Neural cell (in vitro differentiated cells): Measurements from ENCODE around the gene ARHGEF1. TPM values are rescaled to one million over a fixed set of nuclear protein-coding genes. Genes with fewer than 3 reads are reported as not detected.

Experiments
- H2AFZ ChIP-seq: fragments of 200-600, 300-800 bp; sonication (generic), shearing (Covaris generic); 2 replicates; pipeline ENCODE4 v1.6.0; 2014; ENCODE audit warnings: low read depth, mild to moderate bottlenecking, antibody characterized with exemption, low read length, moderate library complexity
- H3F3A ChIP-seq: fragments of 200-600 bp; shearing (Covaris generic); 2 replicates; pipeline ENCODE4 v1.6.1; 2016; ENCODE audit warnings: mild to moderate bottlenecking, moderate library complexity, mixed read lengths, antibody characterized with exemption, low read length; ENCODE audit not compliant: insufficient read depth, poor library complexity, severe bottlenecking
- H3K27ac ChIP-seq: fragments of 200-600, 300-800 bp; sonication (generic), shearing (Covaris generic); 2 replicates; pipeline ENCODE4 v1.5.1; 2014; ENCODE audit warnings: mild to moderate bottlenecking, low read length, moderate library complexity
- H3K27me3 ChIP-seq: fragments of 300-800, 200-600 bp; sonication (generic), shearing (Covaris generic); 2 replicates; pipeline ENCODE4 v1.6.0; 2014; ENCODE audit warnings: mild to moderate bottlenecking, low read depth, low read length, moderate library complexity; ENCODE audit not compliant: insufficient read depth
- H3K36me3 ChIP-seq: fragments of 300-800, 200-600 bp; sonication (generic), shearing (Covaris generic); 2 replicates; pipeline ENCODE4 v1.5.1; 2014; ENCODE audit warnings: mild to moderate bottlenecking, antibody characterized with exemption, low read length, moderate library complexity; ENCODE audit not compliant: insufficient read depth
- H3K4me2 ChIP-seq: fragments of 300-800, 200-600 bp; sonication (generic), shearing (Covaris generic); 2 replicates; pipeline ENCODE4 v1.6.0; 2014; ENCODE audit warnings: mild to moderate bottlenecking, low read length
- H3K4me3 ChIP-seq: fragments of 300-800, 200-600 bp; sonication (generic), shearing (Covaris generic); 2 replicates; pipeline ENCODE4 v1.5.1; 2014; ENCODE audit warnings: mild to moderate bottlenecking, low read length, moderate library complexity
- H3K79me2 ChIP-seq: fragments of 200-600 bp; shearing (Covaris generic); replicated peaks from 2 replicates; pipeline ENCODE4 v1.6.0; 2014; ENCODE audit warnings: mild to moderate bottlenecking, low read length, moderate library complexity; ENCODE audit not compliant: insufficient read depth
- H3K9ac ChIP-seq: fragments of 300-800, 200-600 bp; sonication (generic), shearing (Covaris generic); 2 replicates; pipeline ENCODE4 v1.6.1; 2016; ENCODE audit warnings: mild to moderate bottlenecking, low read length, mixed read lengths
- H3K9me2 ChIP-seq: fragments of 200-600 bp; shearing (Covaris generic); 2 replicates; pipeline ENCODE4 v1.6.1; 2016; ENCODE audit warnings: mild to moderate bottlenecking, low read length, mixed read lengths; ENCODE audit not compliant: insufficient read depth
- H3K9me3 ChIP-seq: fragments of 200-600, 300-800 bp; sonication (generic), shearing (Covaris generic); 2 replicates; pipeline ENCODE4 v1.6.1; 2016; ENCODE audit warnings: mild to moderate bottlenecking, mixed run types, low read length, moderate library complexity, mixed read lengths
- H4K20me1 ChIP-seq: fragments of 200-600 bp; shearing (Covaris generic); 2 replicates; pipeline ENCODE4 v1.6.1; 2016; ENCODE audit warnings: mild to moderate bottlenecking, mixed run types; ENCODE audit not compliant: insufficient read depth
- EP300 ChIP-seq: fragments of 450-650 bp; conservative IDR thresholded peaks from 2 replicates; pipeline ENCODE4 v1.6.1; 2014; ENCODE audit warnings: antibody characterized with exemption, mild to moderate bottlenecking, moderate library complexity; ENCODE audit not compliant: poor library complexity, severe bottlenecking
- EZH2 ChIP-seq: fragments of 200-600, 300-800 bp; shearing (Covaris generic), sonication (generic); IDR thresholded peaks from 2 replicates; pipeline ENCODE4 v1.6.1; 2014; ENCODE audit warnings: antibody characterized with exemption, low read length, borderline replicate concordance, mild to moderate bottlenecking; ENCODE audit not compliant: insufficient read depth, poor library complexity, severe bottlenecking
- MXI1 ChIP-seq: fragments of 450-650 bp; conservative IDR thresholded peaks from 2 replicates; pipeline ENCODE4 v1.6.1; 2014; ENCODE audit warnings: antibody characterized with exemption, mild to moderate bottlenecking; ENCODE audit not compliant: poor library complexity, severe bottlenecking
- POLR2AphosphoS5 ChIP-seq: IDR thresholded peaks from 2 replicates; pipeline ENCODE4 v1.6.1; 2012
- RAD21 ChIP-seq: fragments of 450-650 bp; conservative IDR thresholded peaks from 2 replicates; pipeline ENCODE4 v1.6.1; 2014; ENCODE audit warnings: antibody characterized with exemption, mild to moderate bottlenecking, moderate library complexity
- SMC3 ChIP-seq: fragments of 450-650 bp; conservative IDR thresholded peaks from 2 replicates; pipeline ENCODE4 v1.6.1; 2014; ENCODE audit warnings: antibody characterized with exemption, mild to moderate bottlenecking, moderate library complexity; ENCODE audit not compliant: poor library complexity
- TAF1 ChIP-seq: IDR thresholded peaks from 2 replicates; pipeline ENCODE4 v1.6.1; 2012; ENCODE audit warnings: low read depth
- polyA plus RNA-seq: library from polyadenylated mRNA; depleted of rRNA; stranded (reverse); fragments of >200 nt; gene quantifications from 2 replicates; pipeline ENCODE4 v1.2.3, GENCODE V29; 2014
- TF ChIP-seq, protein P1 (sequence below): IDR thresholded peaks from 2 replicates; pipeline ENCODE4 v1.6.1; 2012; ENCODE audit warnings: borderline replicate concordance
- TF ChIP-seq, protein P2 (sequence below): fragments of 450-650 bp; IDR thresholded peaks from 2 replicates; pipeline ENCODE4 v1.5.1; 2014; ENCODE audit warnings: antibody characterized with exemption, mild to moderate bottlenecking, moderate library complexity; ENCODE audit not compliant: poor library complexity, severe bottlenecking

ARHGEF1 gene
- polyA plus RNA-seq, 1 donor from 2014 or later = 12.0 TPM

DNA sequence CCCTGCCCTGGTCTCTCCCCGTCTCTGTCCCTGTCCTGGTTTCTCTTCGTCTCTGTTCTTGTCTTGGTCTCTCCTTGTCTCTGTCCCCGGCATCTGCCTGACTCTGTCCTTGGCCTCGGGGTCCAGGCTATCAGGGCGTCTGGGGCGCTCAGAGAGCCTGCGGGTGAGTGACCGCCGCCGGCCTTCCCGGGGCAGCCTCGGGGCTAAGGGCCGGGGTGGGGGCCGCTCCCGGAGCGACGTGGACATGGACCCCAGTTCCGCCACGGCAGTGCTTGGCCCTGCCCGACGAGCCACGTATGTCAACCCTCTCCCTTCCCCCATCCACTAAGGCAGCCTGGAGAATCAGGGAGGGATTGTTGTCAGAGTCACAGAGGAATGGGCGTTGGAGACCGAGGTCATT is 14.8 kb downstream of the ARHGEF1 start:
- Histone ChIP-seq H3K9ac (no peak overlapping the region), H3K9me2 (no peaks in the 10 kb centered on the region), H3K9me3 (no peaks in the 10 kb centered on the region), H3K27ac (no peak overlapping the region), H3K4me3 (no peak overlapping the region), H3K79me2 (no peaks in the 10 kb centered on the region), H4K20me1 (no peaks in the 10 kb centered on the region), H3K4me2 (no peak overlapping the region), H2AFZ (no peak overlapping the region), H3K27me3 (no peaks in the 10 kb centered on the region), H3K36me3 (no peaks in the 10 kb centered on the region), H3F3A (no peaks in the 10 kb centered on the region)
- no peak for TF ChIP-seq TAF1
- no peak for TF ChIP-seq RAD21
- TF ChIP-seq, protein P1, sequence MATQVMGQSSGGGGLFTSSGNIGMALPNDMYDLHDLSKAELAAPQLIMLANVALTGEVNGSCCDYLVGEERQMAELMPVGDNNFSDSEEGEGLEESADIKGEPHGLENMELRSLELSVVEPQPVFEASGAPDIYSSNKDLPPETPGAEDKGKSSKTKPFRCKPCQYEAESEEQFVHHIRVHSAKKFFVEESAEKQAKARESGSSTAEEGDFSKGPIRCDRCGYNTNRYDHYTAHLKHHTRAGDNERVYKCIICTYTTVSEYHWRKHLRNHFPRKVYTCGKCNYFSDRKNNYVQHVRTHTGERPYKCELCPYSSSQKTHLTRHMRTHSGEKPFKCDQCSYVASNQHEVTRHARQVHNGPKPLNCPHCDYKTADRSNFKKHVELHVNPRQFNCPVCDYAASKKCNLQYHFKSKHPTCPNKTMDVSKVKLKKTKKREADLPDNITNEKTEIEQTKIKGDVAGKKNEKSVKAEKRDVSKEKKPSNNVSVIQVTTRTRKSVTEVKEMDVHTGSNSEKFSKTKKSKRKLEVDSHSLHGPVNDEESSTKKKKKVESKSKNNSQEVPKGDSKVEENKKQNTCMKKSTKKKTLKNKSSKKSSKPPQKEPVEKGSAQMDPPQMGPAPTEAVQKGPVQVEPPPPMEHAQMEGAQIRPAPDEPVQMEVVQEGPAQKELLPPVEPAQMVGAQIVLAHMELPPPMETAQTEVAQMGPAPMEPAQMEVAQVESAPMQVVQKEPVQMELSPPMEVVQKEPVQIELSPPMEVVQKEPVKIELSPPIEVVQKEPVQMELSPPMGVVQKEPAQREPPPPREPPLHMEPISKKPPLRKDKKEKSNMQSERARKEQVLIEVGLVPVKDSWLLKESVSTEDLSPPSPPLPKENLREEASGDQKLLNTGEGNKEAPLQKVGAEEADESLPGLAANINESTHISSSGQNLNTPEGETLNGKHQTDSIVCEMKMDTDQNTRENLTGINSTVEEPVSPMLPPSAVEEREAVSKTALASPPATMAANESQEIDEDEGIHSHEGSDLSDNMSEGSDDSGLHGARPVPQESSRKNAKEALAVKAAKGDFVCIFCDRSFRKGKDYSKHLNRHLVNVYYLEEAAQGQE = no peak
- TF ChIP-seq EZH2 = no peak
- no peak for TF ChIP-seq MXI1
- TF ChIP-seq POLR2AphosphoS5 = no peak
- TF ChIP-seq, protein P2, sequence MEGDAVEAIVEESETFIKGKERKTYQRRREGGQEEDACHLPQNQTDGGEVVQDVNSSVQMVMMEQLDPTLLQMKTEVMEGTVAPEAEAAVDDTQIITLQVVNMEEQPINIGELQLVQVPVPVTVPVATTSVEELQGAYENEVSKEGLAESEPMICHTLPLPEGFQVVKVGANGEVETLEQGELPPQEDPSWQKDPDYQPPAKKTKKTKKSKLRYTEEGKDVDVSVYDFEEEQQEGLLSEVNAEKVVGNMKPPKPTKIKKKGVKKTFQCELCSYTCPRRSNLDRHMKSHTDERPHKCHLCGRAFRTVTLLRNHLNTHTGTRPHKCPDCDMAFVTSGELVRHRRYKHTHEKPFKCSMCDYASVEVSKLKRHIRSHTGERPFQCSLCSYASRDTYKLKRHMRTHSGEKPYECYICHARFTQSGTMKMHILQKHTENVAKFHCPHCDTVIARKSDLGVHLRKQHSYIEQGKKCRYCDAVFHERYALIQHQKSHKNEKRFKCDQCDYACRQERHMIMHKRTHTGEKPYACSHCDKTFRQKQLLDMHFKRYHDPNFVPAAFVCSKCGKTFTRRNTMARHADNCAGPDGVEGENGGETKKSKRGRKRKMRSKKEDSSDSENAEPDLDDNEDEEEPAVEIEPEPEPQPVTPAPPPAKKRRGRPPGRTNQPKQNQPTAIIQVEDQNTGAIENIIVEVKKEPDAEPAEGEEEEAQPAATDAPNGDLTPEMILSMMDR = no peak
- TF ChIP-seq SMC3 = no peak
- TF ChIP-seq EP300 = no peak

DNA sequence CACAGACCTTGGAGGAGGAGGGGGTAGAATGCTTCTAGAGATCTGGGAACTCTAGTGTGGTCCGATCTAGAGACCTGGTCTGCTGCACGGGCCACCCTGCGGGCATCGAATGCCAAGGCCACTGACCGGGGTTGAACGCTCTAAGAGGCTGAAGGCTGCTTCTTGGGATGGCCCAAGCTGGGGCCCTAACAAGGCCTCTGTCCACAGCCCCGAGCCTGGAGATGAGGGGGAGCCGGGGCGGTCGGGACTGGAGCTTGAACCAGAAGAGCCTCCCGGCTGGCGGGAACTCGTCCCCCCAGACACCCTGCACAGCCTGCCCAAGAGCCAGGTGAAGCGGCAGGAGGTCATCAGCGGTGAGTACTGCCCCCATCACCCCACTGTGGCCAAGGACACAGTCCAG is 15.3 kb downstream of the ARHGEF1 start:
- H3K9ac ChIP-seq = no peak overlapping the region
- H3K36me3 ChIP-seq = no peaks in the 10 kb centered on the region
- TF ChIP-seq TAF1 (no peak), EZH2 (no peak), EP300 (no peak), SMC3 (no peak), RAD21 (no peak), MXI1 (no peak), POLR2AphosphoS5 (no peak)
- TF ChIP-seq, protein P2 = no peak
- TF ChIP-seq, protein P1 = no peak
- no peaks in the 10 kb centered on the region for H3K27me3 ChIP-seq
- H3K4me2 ChIP-seq = no peak overlapping the region
- no peaks in the 10 kb centered on the region for H3K79me2 ChIP-seq
- H3K9me2 ChIP-seq = no peaks in the 10 kb centered on the region
- no peaks in the 10 kb centered on the region for H3F3A ChIP-seq
- H3K27ac ChIP-seq = no peak overlapping the region
- H3K4me3 ChIP-seq = no peak overlapping the region
- no peaks in the 10 kb centered on the region for H3K9me3 ChIP-seq
- H4K20me1 ChIP-seq = no peaks in the 10 kb centered on the region
- H2AFZ ChIP-seq = no peak overlapping the region
